Keratinocyte (primary cell): ENCODE data around the gene CACNG4. TPM values are rescaled to one million over a fixed set of nuclear protein-coding genes. Genes with fewer than 3 reads are reported as not detected.
A peak's percentile ranks its signal among the peaks of the same experiment; 100 is the strongest.

Source experiments
- DNase-seq: peaks from one replicate; pipeline ENCODE4 v3.0.0-alpha.2; 2011; ENCODE audit warnings: low read depth, missing footprints, low spot score
- FAIRE-seq: peaks from 2 replicates; lab custom pipeline; 2011; peaks lifted over from hg19 to GRCh38; lab: Jason Lieb, UNC
- H2AFZ ChIP-seq: 2 replicates; pipeline ENCODE4 v1.6.0; 2012; ENCODE audit warnings: low read length, control low read depth, inconsistent platforms; ENCODE audit not compliant: control insufficient read depth
- H3K27ac ChIP-seq: 2 replicates; pipeline ENCODE4 v1.5.1; 2011; ENCODE audit warnings: low read length; ENCODE audit not compliant: control insufficient read depth, insufficient read depth
- H3K27me3 ChIP-seq: 3 replicates; pipeline ENCODE4 v1.6.0; 2011; ENCODE audit warnings: low read length; ENCODE audit not compliant: control insufficient read depth, insufficient read depth; ENCODE audit errors: extremely low read depth
- H3K36me3 ChIP-seq, 2 experiments: 2 replicates in 1 of 2; 3 replicates in 1 of 2; pipeline ENCODE4 v1.5.1; 2011; ENCODE audit warnings: low read length in 2 of 2, mild to moderate bottlenecking in 1 of 2; ENCODE audit not compliant: control insufficient read depth in 2 of 2, insufficient read depth in 2 of 2; ENCODE audit errors: extremely low read depth in 1 of 2
- H3K4me1 ChIP-seq: 3 replicates; pipeline ENCODE4 v1.5.1; 2011; ENCODE audit warnings: low read length; ENCODE audit not compliant: control insufficient read depth, insufficient read depth; ENCODE audit errors: extremely low read depth
- H3K4me2 ChIP-seq: 3 replicates; pipeline ENCODE4 v1.6.0; 2011; ENCODE audit warnings: low read depth, low read length; ENCODE audit not compliant: control insufficient read depth, insufficient read depth; ENCODE audit errors: extremely low read depth
- H3K4me3 ChIP-seq, 3 experiments: fragments of 200-600 bp in 1 of 3; sonication (generic) in 1 of 3; 2 replicates in 2 of 3; 3 replicates in 1 of 3; pipeline ENCODE4 v1.5.1; 2011 to 2016; ENCODE audit warnings: low read length in 3 of 3, mild to moderate bottlenecking in 3 of 3, control low read depth in 2 of 3, inconsistent platforms in 1 of 3, low read depth in 1 of 3, mixed read lengths in 1 of 3, mixed run types in 1 of 3, moderate library complexity in 1 of 3; ENCODE audit not compliant: control insufficient read depth in 2 of 3, insufficient read depth in 2 of 3; ENCODE audit errors: extremely low read depth in 1 of 3
- H3K79me2 ChIP-seq: 2 replicates; pipeline ENCODE4 v1.6.0; 2012; ENCODE audit warnings: low read length; ENCODE audit not compliant: control insufficient read depth, insufficient read depth
- H3K9ac ChIP-seq: 3 replicates; pipeline ENCODE4 v1.6.0; 2011; ENCODE audit warnings: low read length; ENCODE audit not compliant: control insufficient read depth, insufficient read depth; ENCODE audit errors: extremely low read depth
- H3K9me1 ChIP-seq: 3 replicates; pipeline ENCODE4 v1.6.0; 2011; ENCODE audit warnings: low read length; ENCODE audit not compliant: control insufficient read depth, insufficient read depth; ENCODE audit errors: extremely low read depth
- H3K9me3 ChIP-seq: 2 replicates; pipeline ENCODE4 v1.5.1; 2012; ENCODE audit warnings: low read depth, low read length; ENCODE audit not compliant: control insufficient read depth
- H4K20me1 ChIP-seq: 3 replicates; pipeline ENCODE4 v1.6.0; 2011; ENCODE audit warnings: low read length; ENCODE audit not compliant: control insufficient read depth, insufficient read depth; ENCODE audit errors: extremely low read depth
- EZH2 ChIP-seq: IDR thresholded peaks from one replicate; pipeline ENCODE4 v1.6.1; 2012; ENCODE audit warnings: inconsistent platforms, mild to moderate bottlenecking, low read length, moderate library complexity
- dilution Hi-C: fragments of 300-500 bp; cut with MboI; formaldehyde crosslinking; loops from one replicate; pipeline ENCODE4 v1.7.0; 2020; ENCODE audit warnings: low sequenced_read_pairs; ENCODE audit not compliant: extremely low pct_ligation_motif_present
- polyA plus RNA-seq, 5 experiments: library from polyadenylated mRNA; depleted of rRNA in 3 of 5; stranded (reverse) in 3 of 5; stranded (forward) in 1 of 5; unstranded in 1 of 5; fragments of >200 nt; gene quantifications; 1 replicate in 1 of 5; 2 replicates in 3 of 5; 3 replicates in 1 of 5; pipeline versions ENCODE4 v1.2.1 to v1.2.3, GENCODE V29; 2011 to 2012; ENCODE audit warnings: missing spikeins in 2 of 5, low read depth in 1 of 5, low replicate concordance in 1 of 5
- TF ChIP-seq, protein P1 (sequence below), 3 experiments: IDR thresholded peaks in 1 of 3; conservative IDR thresholded peaks in 1 of 3; optimal IDR thresholded peaks in 1 of 3; 2 replicates in 2 of 3; 3 replicates in 1 of 3; pipeline versions ENCODE3 to v1.5.1; 2011; ENCODE audit warnings: low read length in 3 of 3, mild to moderate bottlenecking in 3 of 3, moderate library complexity in 2 of 3, control low read depth in 1 of 3, inconsistent platforms in 1 of 3; ENCODE audit not compliant: insufficient read depth in 2 of 3; ENCODE audit errors: extremely low read depth in 1 of 3

CACNG4 gene
- polyA plus RNA-seq, 1 donor (not counting 4 experiments of a cell fraction or from before 2014, with no cell fraction given) = not detected

DNA sequence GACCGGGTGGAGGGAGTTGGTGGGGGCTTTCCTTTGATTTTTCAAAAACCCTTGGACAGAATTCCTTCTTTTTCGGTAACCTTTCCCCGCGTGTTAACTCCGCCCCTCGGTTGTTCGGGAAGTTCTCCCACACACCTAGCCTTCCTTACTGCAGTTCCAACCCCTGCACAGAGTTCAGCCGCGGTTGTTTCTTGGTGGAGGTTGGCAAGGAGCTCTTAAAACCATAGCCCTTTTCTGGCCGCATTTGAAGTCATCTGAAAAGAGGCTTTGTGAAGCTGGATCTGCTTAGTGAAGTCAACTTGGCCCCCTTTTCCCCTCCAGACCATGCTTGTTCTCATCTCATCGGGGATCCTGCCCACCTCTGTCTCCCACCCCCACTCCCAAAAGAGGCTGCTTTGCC is 1.8 kb downstream of the CACNG4 start:
- Histone ChIP-seq H4K20me1 (peaks cover 3% of the 10 kb centered on the region), H3K4me1 (peaks cover 10% of the 10 kb centered on the region), H3K79me2 (no peaks in the 10 kb centered on the region), H3K9ac (no peak overlapping the region), H3K9me1 (no peaks in the 10 kb centered on the region), H3K4me3 (peak overlapping the region in 1 of 3 experiments; percentile 59), H3K9me3 (no peaks in the 10 kb centered on the region), H3K27me3 (peaks cover 70% of the 10 kb centered on the region), H2AFZ (no peak overlapping the region), H3K36me3 (no peaks in the 10 kb centered on the region), H3K27ac (no peak overlapping the region), H3K4me2 (peak overlapping the region; percentile 70)
- FAIRE-seq (no peak), DNase-seq (no peak)
- dilution Hi-C loops = no loop called here
- no peak for TF ChIP-seq EZH2
- TF ChIP-seq, protein P1, sequence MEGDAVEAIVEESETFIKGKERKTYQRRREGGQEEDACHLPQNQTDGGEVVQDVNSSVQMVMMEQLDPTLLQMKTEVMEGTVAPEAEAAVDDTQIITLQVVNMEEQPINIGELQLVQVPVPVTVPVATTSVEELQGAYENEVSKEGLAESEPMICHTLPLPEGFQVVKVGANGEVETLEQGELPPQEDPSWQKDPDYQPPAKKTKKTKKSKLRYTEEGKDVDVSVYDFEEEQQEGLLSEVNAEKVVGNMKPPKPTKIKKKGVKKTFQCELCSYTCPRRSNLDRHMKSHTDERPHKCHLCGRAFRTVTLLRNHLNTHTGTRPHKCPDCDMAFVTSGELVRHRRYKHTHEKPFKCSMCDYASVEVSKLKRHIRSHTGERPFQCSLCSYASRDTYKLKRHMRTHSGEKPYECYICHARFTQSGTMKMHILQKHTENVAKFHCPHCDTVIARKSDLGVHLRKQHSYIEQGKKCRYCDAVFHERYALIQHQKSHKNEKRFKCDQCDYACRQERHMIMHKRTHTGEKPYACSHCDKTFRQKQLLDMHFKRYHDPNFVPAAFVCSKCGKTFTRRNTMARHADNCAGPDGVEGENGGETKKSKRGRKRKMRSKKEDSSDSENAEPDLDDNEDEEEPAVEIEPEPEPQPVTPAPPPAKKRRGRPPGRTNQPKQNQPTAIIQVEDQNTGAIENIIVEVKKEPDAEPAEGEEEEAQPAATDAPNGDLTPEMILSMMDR (optimal IDR thresholded peaks at IDR 0.05 in 1 of 3, IDR thresholded peaks at IDR 0.05 in 1 of 3, conservative IDR thresholded peaks at IDR 0.05 in 1 of 3; ENCODE audit: extremely low read depth in 1 of 3, insufficient read depth in 2 of 3, low read length in 3 of 3) = no peak

DNA sequence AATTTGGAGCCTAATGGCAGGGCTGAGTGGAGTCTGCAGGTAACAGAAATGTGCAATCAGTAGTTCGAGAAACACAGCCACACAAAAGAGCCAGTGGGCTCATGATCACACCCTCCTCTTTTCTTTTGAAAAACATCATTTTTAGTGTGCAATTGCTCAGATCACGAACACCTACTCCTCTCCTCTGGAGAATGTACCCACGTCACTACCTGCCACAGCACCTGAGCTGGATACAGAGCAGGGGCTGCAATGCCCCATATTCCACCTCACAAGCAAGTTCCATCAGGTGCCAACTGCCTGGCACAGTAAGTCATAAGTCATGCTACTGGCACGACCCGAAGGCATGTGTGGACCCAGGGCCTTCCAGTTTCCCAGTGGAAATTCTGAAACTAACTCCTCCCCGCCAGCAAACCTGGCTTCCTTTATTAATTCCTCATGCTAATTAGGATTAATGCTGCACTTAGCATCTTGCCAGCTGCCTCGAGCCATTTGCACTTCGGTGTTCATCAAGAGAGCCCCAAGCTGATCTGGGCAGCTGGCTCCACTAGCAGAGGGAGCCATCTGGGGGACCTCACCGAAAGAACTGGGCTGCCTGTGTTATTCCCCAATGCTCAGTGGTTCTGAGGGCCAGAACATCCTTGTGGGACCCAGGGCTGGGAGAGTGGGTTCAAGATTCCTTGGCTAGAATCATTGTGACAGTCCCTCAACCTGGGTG is 2.4 kb downstream of the CACNG4 start:
- Histone ChIP-seq H3K27me3 (peaks cover 72% of the 10 kb centered on the region), H3K9me1 (no peaks in the 10 kb centered on the region), H3K4me1 (peaks cover 10% of the 10 kb centered on the region), H3K9me3 (no peaks in the 10 kb centered on the region), H3K4me3 (no peak overlapping the region), H3K9ac (no peak overlapping the region), H2AFZ (no peak overlapping the region), H3K4me2 (peak overlapping the region; percentile 70), H3K27ac (no peak overlapping the region), H4K20me1 (peaks cover 3% of the 10 kb centered on the region), H3K36me3 (no peaks in the 10 kb centered on the region), H3K79me2 (no peaks in the 10 kb centered on the region)
- DNase-seq (no peak), FAIRE-seq (no peak)
- dilution Hi-C loops = no loop called here
- no peak for TF ChIP-seq EZH2
- TF ChIP-seq, protein P1 (optimal IDR thresholded peaks at IDR 0.05 in 1 of 3, IDR thresholded peaks at IDR 0.05 in 1 of 3, conservative IDR thresholded peaks at IDR 0.05 in 1 of 3; ENCODE audit: extremely low read depth in 1 of 3, insufficient read depth in 2 of 3, low read length in 3 of 3) = no peak
